Stomach (tissue), 9 donors: Measurements from ENCODE around the gene CYGB. TPM values are rescaled to one million over a fixed set of nuclear protein-coding genes. Genes with fewer than 3 reads are reported as not detected.

Source experiments
- DNase-seq, 2 donors: peaks; one replicate each; pipeline versions ENCODE4 v3.0.0 to v3.0.0-alpha.2; 2013 to 2019
- H3K27ac ChIP-seq, 5 donors: fragments of 200-600 bp in 4 of 5; sonication (generic) in 4 of 5; one replicate each; pipeline ENCODE4 v1.5.1; 2013 to 2019; ENCODE audit warnings: mild to moderate bottlenecking in 1 of 5, moderate library complexity in 1 of 5
- H3K27me3 ChIP-seq, 3 donors: fragments of 200-600 bp; sonication (generic); one replicate each; pipeline ENCODE4 v1.5.1; 2017 to 2019; ENCODE audit warnings: mixed run types in 1 of 3
- H3K36me3 ChIP-seq, 4 donors: fragments of 200-600 bp; sonication (generic); 1 replicate in 3 of 4; 2 replicates in 1 of 4; pipeline ENCODE4 v1.5.1; 2016 to 2019
- H3K4me1 ChIP-seq, 4 donors: fragments of 200-600 bp; sonication (generic); one replicate each; pipeline ENCODE4 v1.5.1; 2016 to 2019
- H3K4me3 ChIP-seq, 4 donors: fragments of 200-600 bp; sonication (generic) in 3 of 4; one replicate each; pipeline ENCODE4 v1.5.1; 2016 to 2019; ENCODE audit warnings: mild to moderate bottlenecking in 1 of 4
- H3K9me3 ChIP-seq, 4 donors: fragments of 200-600 bp; sonication (generic); one replicate each; pipeline ENCODE4 v1.5.1; 2016 to 2019
- CTCF ChIP-seq, 7 experiments: fragments of 450-650 bp in 4 of 7; fragments of 200-600 bp in 3 of 7; sonication (generic) in 3 of 7; IDR thresholded peaks; one replicate each; pipeline ENCODE4 v1.5.1; 2016 to 2019; ENCODE audit warnings: antibody characterized with exemption in 7 of 7, control low read depth in 2 of 7, mild to moderate bottlenecking in 1 of 7
- EP300 ChIP-seq: sonication (generic); formaldehyde crosslinking; IDR thresholded peaks from one replicate; pipeline ENCODE4 v1.6.1; 2017; ENCODE audit warnings: antibody characterized with exemption
- POLR2A ChIP-seq, 4 donors: fragments of 450-650 bp; IDR thresholded peaks; one replicate each; pipeline ENCODE4 v1.6.1; 2016; ENCODE audit warnings: antibody characterized with exemption in 4 of 4, control low read depth in 2 of 4, mild to moderate bottlenecking in 1 of 4, moderate library complexity in 1 of 4
- POLR2AphosphoS5 ChIP-seq, 3 donors: sonication (generic); formaldehyde crosslinking; IDR thresholded peaks; one replicate each; pipeline ENCODE4 v1.6.1; 2016; ENCODE audit warnings: antibody characterized with exemption in 3 of 3
- WGBS, 5 donors: extraction: QIAGEN DNeasy Blood & Tissue Kit in 3 of 5; methylation state at CpG; one replicate each; pipeline versions ENCODE4 v1.1.5 to v1.1.7; 2013 to 2018; 5-methylcytosine and 5-hydroxymethylcytosine counted together
- intact Hi-C: fragments of 100-400 bp; cut with DNase I; formaldehyde crosslinking; loops from one replicate; pipeline ENCODE4 v1.15.1; 2023; ENCODE audit warnings: low total_unique reads
- polyA plus RNA-seq, 3 donors: library from polyadenylated mRNA; stranded (reverse); fragments of 200-250 nt; gene quantifications; one replicate each; pipeline ENCODE4 v1.2.3, GENCODE V29; 2013
- total RNA-seq, 5 donors: library from RNA; depleted of rRNA; stranded (reverse); fragments of >200 nt; gene quantifications; one replicate each; pipeline versions ENCODE4 v1.1.0 to v1.2.3, GENCODE V29; 2014 to 2016
- donor health status: healthy with polysubstance abuse.
- donor health status: Bipolar disorder and iron deficiency.
- donor health status: healthy.

The CYGB gene
- total and polyA plus RNA-seq, 8 donors = 6.8 to 101 (median 35.9) TPM; not detected in 1

- intact Hi-C loops = no loop called here
- no peak overlapping the region for H3K4me3 ChIP-seq
- H3K36me3 ChIP-seq = no peaks in the 10 kb centered on the region
- TF ChIP-seq EP300 (no peak), POLR2A (IDR thresholded peaks at IDR 0.05) (peak in 1 of 4 donors; percentile 77), POLR2AphosphoS5 (IDR thresholded peaks at IDR 0.05) (no peak), CTCF (IDR thresholded peaks at IDR 0.05) (no peak)
- peaks cover 0 to 28% (median 2%) of the 10 kb centered on the region in 3 donors for H3K27me3 ChIP-seq
- DNase-seq = no peak
- no peaks in the 10 kb centered on the region for H3K9me3 ChIP-seq
- 81 to 91% (median 87%) methylated on average over 2 of the region's 2 CpGs for WGBS, 5 donors
- H3K4me1 ChIP-seq = peaks cover 42 to 71% (median 64%) of the 10 kb centered on the region in 4 donors
- no peak overlapping the region for H3K27ac ChIP-seq
Observed at GRCh38 chr17:76547642-76548202, 10.2 kb upstream of the CYGB start.

- intact Hi-C loops = no loop called here
- H3K4me1 ChIP-seq = peaks cover 42 to 71% (median 64%) of the 10 kb centered on the region in 4 donors
- peak; percentile 51 to 89 for DNase-seq
- no peak for TF ChIP-seq POLR2AphosphoS5 (IDR thresholded peaks at IDR 0.05)
- peak in 5 of 7 experiments; percentile 35 to 65 (median 46) for TF ChIP-seq CTCF (IDR thresholded peaks at IDR 0.05)
- TF ChIP-seq EP300 = no peak
- no peak for TF ChIP-seq POLR2A (IDR thresholded peaks at IDR 0.05)
- H3K4me3 ChIP-seq = no peak overlapping the region
- H3K27me3 ChIP-seq = peaks cover 0 to 32% (median 2%) of the 10 kb centered on the region in 3 donors
- no peaks in the 10 kb centered on the region for H3K9me3 ChIP-seq
- 32 to 45% (median 41%) methylated on average over 2 to 3 of the region's 3 CpGs for WGBS, 5 donors
- H3K36me3 ChIP-seq = no peaks in the 10 kb centered on the region
- peak overlapping the region; percentile 21 to 63 (median 47) for H3K27ac ChIP-seq
Observed at GRCh38 chr17:76547183-76547641, 9.7 kb upstream of the CYGB start.

- intact Hi-C loops = no loop called here
- Histone ChIP-seq H3K27me3 (peaks cover 0 to 36% (median 2%) of the 10 kb centered on the region in 3 donors), H3K9me3 (no peaks in the 10 kb centered on the region), H3K27ac (peak overlapping the region; percentile 21 to 63 (median 47)), H3K4me1 (peaks cover 42 to 71% (median 63%) of the 10 kb centered on the region in 4 donors), H3K4me3 (no peak overlapping the region), H3K36me3 (no peaks in the 10 kb centered on the region)
- no peak for TF ChIP-seq CTCF (IDR thresholded peaks at IDR 0.05)
- no peak for TF ChIP-seq POLR2A (IDR thresholded peaks at IDR 0.05)
- no peak for TF ChIP-seq EP300
- TF ChIP-seq POLR2AphosphoS5 (IDR thresholded peaks at IDR 0.05) = no peak
- DNase-seq = peak in 1 of 2 donors; percentile 62
- WGBS, 5 donors = 22 to 37% (median 25%) methylated on average over 11 of the region's 11 CpGs
Observed at GRCh38 chr17:76546556-76547182, 9.2 kb upstream of the CYGB start.

GRCh38 chr17:76545918-76546555 lies 8.5 kb upstream of the CYGB start:
- peaks cover 39 to 71% (median 63%) of the 10 kb centered on the region in 4 donors for H3K4me1 ChIP-seq
- no peak for DNase-seq
- H3K9me3 ChIP-seq = no peaks in the 10 kb centered on the region

More at GRCh38 chr17:76545918-76546555, 8.5 kb upstream of the CYGB start:
- TF ChIP-seq EP300 (no peak), POLR2A (IDR thresholded peaks at IDR 0.05) (no peak), POLR2AphosphoS5 (IDR thresholded peaks at IDR 0.05) (no peak), CTCF (IDR thresholded peaks at IDR 0.05) (no peak)
- Histone ChIP-seq H3K4me3 (no peak overlapping the region), H3K27me3 (peaks cover 0 to 36% (median 2%) of the 10 kb centered on the region in 3 donors), H3K36me3 (no peaks in the 10 kb centered on the region), H3K27ac (peak overlapping the region in 1 of 5 donors; percentile 52)
- WGBS, 5 donors = 30 to 58% (median 40%) methylated on average over 7 to 13 of the region's 13 CpGs
- intact Hi-C loops = no loop called here
